Prostate gland (tissue), 2 donors: Measurements from ENCODE around the gene LRRN2. TPM values are rescaled to one million over a fixed set of nuclear protein-coding genes. Genes with fewer than 3 reads are reported as not detected.

Experiments used
- DNase-seq: peaks from one replicate; pipeline ENCODE4 v3.0.0-alpha.2; 2019; ENCODE audit warnings: low spot score
- H3K27ac ChIP-seq, 2 donors: fragments of 200-600 bp; sonication (generic); 2 replicates each; pipeline ENCODE4 v1.5.1; 2017 to 2019
- H3K27me3 ChIP-seq: fragments of 200-600 bp; sonication (generic); replicated peaks from 2 replicates; pipeline ENCODE4 v1.5.1; 2019; ENCODE audit not compliant: insufficient read depth
- H3K36me3 ChIP-seq, 2 donors: fragments of 200-600 bp; sonication (generic); 1 replicate in 1 of 2; 2 replicates in 1 of 2; pipeline versions ENCODE4 v1.5.1 to v1.8.1; 2017 to 2019
- H3K4me1 ChIP-seq: fragments of 200-600 bp; sonication (generic); replicated peaks from 2 replicates; pipeline ENCODE4 v1.5.1; 2019
- H3K4me3 ChIP-seq, 2 donors: fragments of 200-600 bp; sonication (generic); 2 replicates each; pipeline ENCODE4 v1.5.1; 2017 to 2019
- H3K9me3 ChIP-seq: fragments of 200-600 bp; sonication (generic); 2 replicates; pipeline ENCODE4 v1.5.1; 2017
- POLR2A ChIP-seq: fragments of 450-650 bp; IDR thresholded peaks from one replicate; pipeline ENCODE4 v1.6.1; 2016; ENCODE audit warnings: antibody characterized with exemption, mild to moderate bottlenecking
- POLR2AphosphoS5 ChIP-seq: sonication (generic); formaldehyde crosslinking; IDR thresholded peaks from one replicate; pipeline ENCODE4 v1.6.1; 2017; ENCODE audit warnings: antibody characterized with exemption
- WGBS: methylation state at CpG from one replicate; pipeline ENCODE4 v1.1.5; 2018; 5-methylcytosine and 5-hydroxymethylcytosine counted together
- intact Hi-C: fragments of 100-400 bp; cut with DNase I; formaldehyde crosslinking; loops from one replicate; pipeline ENCODE4 v1.14.2; 2022
- total RNA-seq, 2 donors: library from RNA; depleted of rRNA; stranded (reverse); fragments of >200 nt; gene quantifications; one replicate each; pipeline ENCODE4 v1.1.0, GENCODE V29; 2016
- TF ChIP-seq, protein P1 (sequence below), 4 experiments: fragments of 200-600 bp in 2 of 4; fragments of 450-650 bp in 2 of 4; sonication (generic) in 2 of 4; IDR thresholded peaks; 1 replicate in 3 of 4; 2 replicates in 1 of 4; pipeline ENCODE4 v1.5.1; 2016 to 2019; ENCODE audit warnings: antibody characterized with exemption in 4 of 4, mild to moderate bottlenecking in 2 of 4, moderate library complexity in 2 of 4

LRRN2 gene
- total RNA-seq, 2 donors from 2014 or later: 0.55 to 15.3 TPM

GRCh38 chr1:204709960-204710912 lies 24.7 kb upstream of the LRRN2 start:
- 74% methylated on average over 11 of the region's 11 CpGs for WGBS
- Histone ChIP-seq H3K9me3 (no peaks in the 10 kb centered on the region), H3K27ac (no peak overlapping the region), H3K36me3 (no peaks in the 10 kb centered on the region), H3K4me3 (no peak overlapping the region), H3K27me3 (peaks cover 16% of the 10 kb centered on the region), H3K4me1 (no peaks in the 10 kb centered on the region)
- no peak for TF ChIP-seq POLR2AphosphoS5
- TF ChIP-seq POLR2A: no peak
- TF ChIP-seq, protein P1, sequence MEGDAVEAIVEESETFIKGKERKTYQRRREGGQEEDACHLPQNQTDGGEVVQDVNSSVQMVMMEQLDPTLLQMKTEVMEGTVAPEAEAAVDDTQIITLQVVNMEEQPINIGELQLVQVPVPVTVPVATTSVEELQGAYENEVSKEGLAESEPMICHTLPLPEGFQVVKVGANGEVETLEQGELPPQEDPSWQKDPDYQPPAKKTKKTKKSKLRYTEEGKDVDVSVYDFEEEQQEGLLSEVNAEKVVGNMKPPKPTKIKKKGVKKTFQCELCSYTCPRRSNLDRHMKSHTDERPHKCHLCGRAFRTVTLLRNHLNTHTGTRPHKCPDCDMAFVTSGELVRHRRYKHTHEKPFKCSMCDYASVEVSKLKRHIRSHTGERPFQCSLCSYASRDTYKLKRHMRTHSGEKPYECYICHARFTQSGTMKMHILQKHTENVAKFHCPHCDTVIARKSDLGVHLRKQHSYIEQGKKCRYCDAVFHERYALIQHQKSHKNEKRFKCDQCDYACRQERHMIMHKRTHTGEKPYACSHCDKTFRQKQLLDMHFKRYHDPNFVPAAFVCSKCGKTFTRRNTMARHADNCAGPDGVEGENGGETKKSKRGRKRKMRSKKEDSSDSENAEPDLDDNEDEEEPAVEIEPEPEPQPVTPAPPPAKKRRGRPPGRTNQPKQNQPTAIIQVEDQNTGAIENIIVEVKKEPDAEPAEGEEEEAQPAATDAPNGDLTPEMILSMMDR (IDR thresholded peaks at IDR 0.05): no peak
- intact Hi-C loops: no loop called here
- no peak for DNase-seq

DNA sequence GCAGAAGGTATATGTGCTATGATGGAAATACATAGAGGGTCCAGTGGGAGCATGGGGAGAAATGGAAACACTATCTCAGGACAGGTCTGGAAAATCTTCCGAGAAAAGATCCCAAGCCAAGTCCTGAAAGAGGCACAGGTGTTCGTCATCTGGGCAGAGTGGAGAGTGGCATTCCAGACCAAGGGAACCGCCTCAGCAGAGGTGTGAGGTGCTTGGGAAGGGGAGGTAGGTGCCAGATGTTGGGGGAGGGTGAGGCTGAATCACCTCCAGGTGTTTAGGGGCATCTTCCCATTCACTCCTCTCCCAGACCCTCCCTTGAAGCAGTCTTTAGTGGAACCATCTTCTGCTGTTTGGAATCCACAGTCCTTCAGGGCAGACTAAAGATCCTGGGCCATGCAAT lies 23.5 kb upstream of the LRRN2 start:
- H3K9me3 ChIP-seq: no peaks in the 10 kb centered on the region
- intact Hi-C loops: no loop called here
- peaks cover 16% of the 10 kb centered on the region for H3K27me3 ChIP-seq
- H3K4me3 ChIP-seq: no peak overlapping the region
- H3K4me1 ChIP-seq: no peaks in the 10 kb centered on the region
- no peak overlapping the region for H3K27ac ChIP-seq
- DNase-seq: no peak
- no peaks in the 10 kb centered on the region for H3K36me3 ChIP-seq
- TF ChIP-seq POLR2A (no peak), POLR2AphosphoS5 (no peak)
- TF ChIP-seq, protein P1 (IDR thresholded peaks at IDR 0.05): no peak
- WGBS: 85% methylated on average over 3 of the region's 3 CpGs

- intact Hi-C loops: no loop called here
- TF ChIP-seq POLR2AphosphoS5 (no peak), POLR2A (no peak)
- TF ChIP-seq, protein P1 (IDR thresholded peaks at IDR 0.05): no peak
- WGBS: 62% methylated on average over 11 of the region's 11 CpGs
- H3K4me3 ChIP-seq: no peak overlapping the region
- no peak overlapping the region for H3K27ac ChIP-seq
- no peak for DNase-seq
- no peaks in the 10 kb centered on the region for H3K4me1 ChIP-seq
- H3K27me3 ChIP-seq: peaks cover 14% of the 10 kb centered on the region
- H3K9me3 ChIP-seq: no peaks in the 10 kb centered on the region
- no peaks in the 10 kb centered on the region for H3K36me3 ChIP-seq
Observed at GRCh38 chr1:204706838-204707509, 21.4 kb upstream of the LRRN2 start.

DNA sequence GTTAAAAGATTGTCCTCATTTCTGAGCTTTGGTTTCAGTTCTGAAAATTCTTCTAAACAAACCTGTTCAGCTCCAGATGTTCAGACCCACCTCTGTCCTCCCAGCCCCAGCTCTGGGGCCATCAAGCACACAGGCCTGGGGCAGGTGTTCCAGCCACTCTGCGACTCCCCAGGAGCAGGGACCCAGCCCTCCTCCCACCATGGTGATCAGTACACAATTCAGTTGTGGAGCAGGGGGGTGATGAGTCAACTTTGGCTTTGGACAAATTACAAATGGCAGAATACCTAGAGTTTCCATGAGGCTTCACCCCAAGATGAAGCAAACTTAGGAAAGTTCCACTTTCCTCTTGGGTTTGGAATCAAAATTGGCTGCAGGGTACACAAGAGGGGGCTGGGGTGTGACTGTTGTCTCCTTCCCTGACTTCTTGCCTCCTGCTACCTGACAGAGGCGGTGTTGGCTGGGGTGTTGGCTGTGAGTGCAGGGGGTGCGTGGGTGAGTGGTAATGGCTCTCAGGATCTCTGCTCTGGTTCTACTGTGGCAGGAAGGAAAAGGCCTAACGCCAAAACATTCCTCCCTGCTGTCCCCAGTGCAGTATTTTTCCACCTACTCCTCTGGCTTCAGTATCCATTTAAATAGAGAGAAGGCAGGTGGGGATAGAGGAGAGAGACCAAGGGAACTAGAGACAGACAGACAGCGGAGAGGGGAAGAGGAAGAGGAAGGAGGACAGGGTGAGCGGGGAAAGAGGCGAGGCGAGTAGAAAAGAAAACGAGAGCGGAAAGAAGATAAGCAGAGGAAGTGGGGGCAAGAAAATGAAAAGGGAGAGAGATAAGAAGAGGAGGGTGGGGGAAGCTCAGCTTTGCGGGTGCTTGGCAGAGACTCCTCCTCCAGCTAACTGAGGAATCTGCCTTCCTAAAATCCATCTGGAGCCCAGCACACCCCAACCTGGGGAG lies 20.6 kb upstream of the LRRN2 start:
- Histone ChIP-seq H3K4me3 (no peak overlapping the region), H3K27ac (no peak overlapping the region), H3K27me3 (peaks cover 7% of the 10 kb centered on the region), H3K9me3 (no peaks in the 10 kb centered on the region), H3K4me1 (no peaks in the 10 kb centered on the region), H3K36me3 (no peaks in the 10 kb centered on the region)
- TF ChIP-seq, protein P1 (IDR thresholded peaks at IDR 0.05): no peak
- no peak for TF ChIP-seq POLR2AphosphoS5
- no peak for TF ChIP-seq POLR2A
- 63% methylated on average over 11 of the region's 11 CpGs for WGBS
- intact Hi-C loops: no loop called here
- no peak for DNase-seq
